K562 (cell line): ENCODE data around the gene EDDM13. TPM values are rescaled to one million over a fixed set of nuclear protein-coding genes. Genes with fewer than 3 reads are reported as not detected.

Experiments used
- CUX1 ChIP-seq: fragments of 200-800 bp; sonication (Bioruptor generic); IDR thresholded peaks from 2 replicates; pipeline ENCODE4 v1.6.1; 2016; ENCODE audit warnings: missing genetic modification characterization, missing compliant biosample characterization
- EHMT2 ChIP-seq: fragments of 450-650 bp; IDR thresholded peaks from 2 replicates; pipeline ENCODE4 v1.6.1; 2018; ENCODE audit warnings: antibody characterized with exemption
- FOXJ2 ChIP-seq: fragments of 200-800 bp; sonication (Bioruptor generic); IDR thresholded peaks from 2 replicates; pipeline ENCODE4 v1.6.1; 2016; ENCODE audit warnings: missing genetic modification characterization, missing compliant biosample characterization
- KLF6 ChIP-seq: fragments of 250-450 bp; sonication (Bioruptor Pico); IDR thresholded peaks from 2 replicates; pipeline ENCODE4 v1.4.0; 2020; ENCODE audit warnings: mild to moderate bottlenecking, moderate library complexity, borderline replicate concordance
- MYC ChIP-seq, 2 experiments: fragments of 250-450 bp in 1 of 2; sonication (Bioruptor Pico) in 1 of 2; IDR thresholded peaks; 2 replicates each; pipeline versions ENCODE4 v1.5.1 to v1.6.1; 2012 to 2021; ENCODE audit warnings: low read depth in 2 of 2, borderline replicate concordance in 1 of 2, improper control_type of control experiment in 1 of 2, low read length in 1 of 2, mild to moderate bottlenecking in 1 of 2, moderate library complexity in 1 of 2
- PHF21A ChIP-seq: fragments of 450-650 bp; IDR thresholded peaks from 2 replicates; pipeline ENCODE4 v1.6.1; 2017; ENCODE audit warnings: low read depth, borderline replicate concordance
- ZNF12 ChIP-seq: sonication (generic); formaldehyde crosslinking; IDR thresholded peaks from 2 replicates; pipeline ENCODE4 v1.4.0; 2020; ENCODE audit warnings: mild to moderate bottlenecking, missing genetic modification reagents
- ZNF324 ChIP-seq: fragments of 250-450 bp; sonication (Bioruptor Pico); IDR thresholded peaks from 2 replicates; pipeline ENCODE4 v1.4.0; 2020; ENCODE audit warnings: mild to moderate bottlenecking
- ZNF354B ChIP-seq: fragments of 250-450 bp; sonication (Bioruptor Pico); IDR thresholded peaks from 2 replicates; pipeline ENCODE4 v1.4.0; 2020
- ZNF589 ChIP-seq: fragments of 200-800 bp; sonication (Bioruptor generic); IDR thresholded peaks from 2 replicates; pipeline ENCODE4 v1.6.1; 2016; ENCODE audit warnings: low read depth, missing genetic modification characterization, missing compliant biosample characterization
- ZNF644 ChIP-seq: fragments of 200-800 bp; sonication (Bioruptor generic); IDR thresholded peaks from 2 replicates; pipeline ENCODE4 v1.6.1; 2016; ENCODE audit warnings: low read depth, missing genetic modification characterization, missing compliant biosample characterization
- ZNF766 ChIP-seq: fragments of 200-800 bp; sonication (Bioruptor generic); conservative IDR thresholded peaks from 2 replicates; pipeline ENCODE4 v1.6.1; 2016; ENCODE audit warnings: missing genetic modification characterization, missing compliant biosample characterization
- polyA plus RNA-seq, 8 experiments: library from polyadenylated mRNA; depleted of rRNA in 4 of 8; stranded (reverse) in 5 of 8; unstranded in 3 of 8; fragments of >200 nt; fragmentation: Nextera tagmentation in 2 of 8; fragmentation: Illumina TruSeq in 1 of 8; extraction: Ambion mirVana in 2 of 8; extraction: Trizol in 1 of 8; gene quantifications; 2 replicates each; pipeline versions ENCODE4 v1.2.1 to v1.2.3, GENCODE V29; 2011 to 2014; ENCODE audit warnings: inconsistent platforms in 1 of 8, missing spikeins in 1 of 8
- total RNA-seq, 7 experiments: library from RNA; depleted of rRNA in 6 of 7; stranded (reverse); fragments of >200 nt in 6 of 7; fragmentation: Illumina TruSeq in 2 of 7; extraction: Trizol in 2 of 7; gene quantifications; 2 replicates each; pipeline versions ENCODE4 v1.2.1 to v1.2.3, GENCODE V29; 2011 to 2021; ENCODE audit warnings: low replicate concordance in 1 of 7
- TF ChIP-seq, protein P1 (sequence below), 3 experiments: IDR thresholded peaks in 2 of 3; conservative IDR thresholded peaks in 1 of 3; 2 replicates each; pipeline ENCODE4 v1.5.1; 2011 to 2012; ENCODE audit warnings: low read length in 3 of 3, mild to moderate bottlenecking in 3 of 3, control low read depth in 2 of 3, improper control_type of control experiment in 1 of 3, inconsistent platforms in 1 of 3, low read depth in 1 of 3, mixed read lengths in 1 of 3, moderate library complexity in 1 of 3; ENCODE audit not compliant: insufficient read depth in 2 of 3
- TF ChIP-seq, protein P2 (sequence below), 3 experiments: fragments of 200-800 bp in 1 of 3; sonication (Bioruptor generic) in 1 of 3; sonication (generic) in 1 of 3; formaldehyde crosslinking in 1 of 3; IDR thresholded peaks; 2 replicates each; pipeline versions ENCODE4 v1.6.1 to v1.8.0; 2016 to 2022; ENCODE audit warnings: mild to moderate bottlenecking in 2 of 3, missing compliant biosample characterization in 2 of 3, missing genetic modification characterization in 2 of 3, missing genetic modification reagents in 1 of 3

Gene EDDM13
- total and polyA plus RNA-seq, 9 of the 15 experiments (the other 6 are each of a cell fraction or from before 2014, with no cell fraction given): 2.0 to 7.7 (median 4.1) TPM

- TF ChIP-seq, protein P1, sequence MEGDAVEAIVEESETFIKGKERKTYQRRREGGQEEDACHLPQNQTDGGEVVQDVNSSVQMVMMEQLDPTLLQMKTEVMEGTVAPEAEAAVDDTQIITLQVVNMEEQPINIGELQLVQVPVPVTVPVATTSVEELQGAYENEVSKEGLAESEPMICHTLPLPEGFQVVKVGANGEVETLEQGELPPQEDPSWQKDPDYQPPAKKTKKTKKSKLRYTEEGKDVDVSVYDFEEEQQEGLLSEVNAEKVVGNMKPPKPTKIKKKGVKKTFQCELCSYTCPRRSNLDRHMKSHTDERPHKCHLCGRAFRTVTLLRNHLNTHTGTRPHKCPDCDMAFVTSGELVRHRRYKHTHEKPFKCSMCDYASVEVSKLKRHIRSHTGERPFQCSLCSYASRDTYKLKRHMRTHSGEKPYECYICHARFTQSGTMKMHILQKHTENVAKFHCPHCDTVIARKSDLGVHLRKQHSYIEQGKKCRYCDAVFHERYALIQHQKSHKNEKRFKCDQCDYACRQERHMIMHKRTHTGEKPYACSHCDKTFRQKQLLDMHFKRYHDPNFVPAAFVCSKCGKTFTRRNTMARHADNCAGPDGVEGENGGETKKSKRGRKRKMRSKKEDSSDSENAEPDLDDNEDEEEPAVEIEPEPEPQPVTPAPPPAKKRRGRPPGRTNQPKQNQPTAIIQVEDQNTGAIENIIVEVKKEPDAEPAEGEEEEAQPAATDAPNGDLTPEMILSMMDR (IDR thresholded peaks at IDR 0.05 in 2 of 3, conservative IDR thresholded peaks at IDR 0.05 in 1 of 3; ENCODE audit: insufficient read depth in 2 of 3, low read depth in 1 of 3, low read length in 3 of 3): peak; percentile 94 to 96 (median 95)
- peak; percentile 40; the same call in 1 of the 2 replicates for TF ChIP-seq ZNF354B (CRISPR knock-in tag)
- peak; percentile 25; the same call in 1 of the 2 replicates for TF ChIP-seq MYC (IDR thresholded peaks at IDR 0.05; ENCODE audit: low read depth, low read length)
- 0 out of 2 replicates have a peak, but pooled peaks have one; percentile 32 for TF ChIP-seq MYC (CRISPR knock-in tag; IDR thresholded peaks at IDR 0.05; ENCODE audit: borderline replicate concordance, low read depth)
- peak; percentile 78; the same call in 1 of the 2 replicates for TF ChIP-seq KLF6 (CRISPR knock-in tag)
- peak; percentile 85 for TF ChIP-seq ZNF589 (CRISPR knock-in tag)
- TF ChIP-seq FOXJ2: no peak
- TF ChIP-seq ZNF324: 0 out of 2 replicates have a peak, but pooled peaks have one; percentile 23
- peak; percentile 95 for TF ChIP-seq EHMT2
- peak; percentile 88 for TF ChIP-seq ZNF644 (tag)
- no peak for TF ChIP-seq ZNF12 (CRISPR knock-in tag)
- TF ChIP-seq, protein P2, sequence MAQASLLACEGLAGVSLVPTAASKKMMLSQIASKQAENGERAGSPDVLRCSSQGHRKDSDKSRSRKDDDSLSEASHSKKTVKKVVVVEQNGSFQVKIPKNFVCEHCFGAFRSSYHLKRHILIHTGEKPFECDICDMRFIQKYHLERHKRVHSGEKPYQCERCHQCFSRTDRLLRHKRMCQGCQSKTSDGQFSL (CRISPR knock-in tag; IDR thresholded peaks at IDR 0.05): no peak
- TF ChIP-seq, protein P2 (tag; IDR thresholded peaks at IDR 0.05): peak in 1 of 2 experiments; percentile 58; a peak in 1 of 4 replicates
- TF ChIP-seq PHF21A: 0 out of 2 replicates have a peak, but pooled peaks have one; percentile 54
- peak; percentile 72; the same call in 1 of the 2 replicates for TF ChIP-seq CUX1 (CRISPR knock-in tag)
- peak; percentile 69; the same call in 1 of the 2 replicates for TF ChIP-seq ZNF766 (CRISPR knock-in tag)
Observed at GRCh38 chr19:56252699-56253422, 19.7 kb upstream of the EDDM13 start (continued).
